ENCODE data around the gene ARHGAP9.
"Not testable (repeated sequence)": the region's sequence is repeated elsewhere in the genome, so short reads cannot be mapped to it uniquely, and the experiment has no call there.

Gene ARHGAP9

GRCh38 chr12:57522011-57522886 is 42.6 kb upstream of the ARHGAP9 start, which contains the start of gene MBD6:
Gene MBD6 (plus strand): TSS chr12:57522824. CDS start chr12:57524304, 1,480 bp downstream.
- H3K4me3 ChIP-seq (ENCODE audit: low read length): peak within 1 kb of the TSS; percentile 96
- peaks cover 61% of the 10 kb centered on the region for H3K4me1 ChIP-seq (ENCODE audit: control insufficient read depth, insufficient read depth, low read length)
- H3K9ac ChIP-seq (ENCODE audit: low read length): peak within 1 kb of the TSS; percentile 97
- peak; percentile 95 for DNase-seq (ENCODE audit: low read depth)
- H3K9me3 ChIP-seq (ENCODE audit: control insufficient read depth, low read length): no peaks in the 10 kb centered on the region
- peaks cover 50% of the 10 kb centered on the region for H3K36me3 ChIP-seq (ENCODE audit: control insufficient read depth, insufficient read depth, low read length, severe bottlenecking)
- no peaks in the 10 kb centered on the region for H3K27me3 ChIP-seq (replicated peaks; ENCODE audit: control insufficient read depth, insufficient read depth, low read length)

GRCh38 chr12:57521525-57522010 is 41.9 kb upstream of the ARHGAP9 start:
- Histone ChIP-seq H3K27me3 (replicated peaks; ENCODE audit: control insufficient read depth, insufficient read depth, low read length) (no peaks in the 10 kb centered on the region), H3K9ac (ENCODE audit: low read length) (peak overlapping the region; percentile 77), H3K36me3 (ENCODE audit: control insufficient read depth, insufficient read depth, low read length, severe bottlenecking) (peaks cover 50% of the 10 kb centered on the region), H3K4me1 (ENCODE audit: control insufficient read depth, insufficient read depth, low read length) (peaks cover 58% of the 10 kb centered on the region), H3K4me3 (ENCODE audit: low read length) (peak overlapping the region; percentile 71), H3K9me3 (ENCODE audit: control insufficient read depth, low read length) (no peaks in the 10 kb centered on the region)
- DNase-seq (ENCODE audit: low read depth): no peak

DNA sequence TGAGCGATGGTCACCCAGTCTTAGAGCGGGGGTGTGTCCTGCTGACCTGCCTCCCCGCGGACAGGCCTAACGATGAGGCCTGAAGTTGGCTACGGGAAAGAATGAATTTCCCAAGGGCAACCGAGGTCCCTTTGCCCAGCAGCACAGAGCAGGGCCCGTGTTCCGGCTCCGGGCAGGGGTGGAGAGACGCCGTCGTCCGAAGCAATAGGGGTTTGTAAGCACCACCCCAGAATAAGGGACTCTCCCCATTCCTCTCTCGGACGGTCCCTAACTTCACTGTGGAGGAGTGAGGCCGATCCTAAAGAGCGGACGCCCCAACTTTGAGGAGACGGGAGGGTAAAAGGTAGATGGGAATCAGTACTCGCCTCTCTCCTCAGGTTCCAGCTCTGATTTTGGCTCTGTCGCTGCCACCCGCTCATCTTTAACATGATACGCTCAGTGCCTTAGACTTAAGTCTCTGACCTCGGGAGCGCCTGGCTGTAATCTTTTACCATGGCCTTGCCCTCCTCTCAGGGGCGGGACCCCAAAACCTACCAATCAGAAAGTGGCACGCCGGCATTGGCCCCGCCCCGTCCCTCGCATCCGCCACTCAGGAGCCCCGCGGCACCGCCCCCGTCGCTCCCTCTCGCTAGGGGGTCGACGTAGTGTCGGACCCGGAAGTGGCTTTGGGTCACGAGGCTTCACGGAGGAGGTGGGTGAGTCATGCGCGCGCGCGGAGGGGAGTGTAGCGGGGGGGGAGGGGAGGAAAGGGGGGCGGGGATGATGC is 40.6 kb upstream of the ARHGAP9 start, which contains the start of gene DDIT3:
Gene DDIT3 (minus strand): TSS at position 462 of the 766 bp plus-strand sequence. CDS start 3,108 bp downstream, outside the sequence.
- Histone ChIP-seq H3K27me3 (replicated peaks; ENCODE audit: control insufficient read depth, insufficient read depth, low read length) (no peaks in the 10 kb centered on the region), H3K4me1 (ENCODE audit: control insufficient read depth, insufficient read depth, low read length) (peaks cover 51% of the 10 kb centered on the region), H3K9ac (ENCODE audit: low read length) (peak within 1 kb of the TSS; percentile 100), H3K4me3 (ENCODE audit: low read length) (peak within 1 kb of the TSS; percentile 99), H3K9me3 (ENCODE audit: control insufficient read depth, low read length) (no peaks in the 10 kb centered on the region), H3K36me3 (ENCODE audit: control insufficient read depth, insufficient read depth, low read length, severe bottlenecking) (peaks cover 51% of the 10 kb centered on the region)
- peak; percentile 100 for DNase-seq (ENCODE audit: low read depth)

GRCh38 chr12:57519796-57520052 is 40.1 kb upstream of the ARHGAP9 start:
- peaks cover 46% of the 10 kb centered on the region for H3K4me1 ChIP-seq (ENCODE audit: control insufficient read depth, insufficient read depth, low read length)
- peak overlapping the region; percentile 99 for H3K4me3 ChIP-seq (ENCODE audit: low read length)
- H3K9me3 ChIP-seq (ENCODE audit: control insufficient read depth, low read length): no peaks in the 10 kb centered on the region
- peak; percentile 65 for DNase-seq (ENCODE audit: low read depth)
- peaks cover 51% of the 10 kb centered on the region for H3K36me3 ChIP-seq (ENCODE audit: control insufficient read depth, insufficient read depth, low read length, severe bottlenecking)
- H3K27me3 ChIP-seq (replicated peaks; ENCODE audit: control insufficient read depth, insufficient read depth, low read length): no peaks in the 10 kb centered on the region
- H3K9ac ChIP-seq (ENCODE audit: low read length): peak overlapping the region; percentile 100

DNA sequence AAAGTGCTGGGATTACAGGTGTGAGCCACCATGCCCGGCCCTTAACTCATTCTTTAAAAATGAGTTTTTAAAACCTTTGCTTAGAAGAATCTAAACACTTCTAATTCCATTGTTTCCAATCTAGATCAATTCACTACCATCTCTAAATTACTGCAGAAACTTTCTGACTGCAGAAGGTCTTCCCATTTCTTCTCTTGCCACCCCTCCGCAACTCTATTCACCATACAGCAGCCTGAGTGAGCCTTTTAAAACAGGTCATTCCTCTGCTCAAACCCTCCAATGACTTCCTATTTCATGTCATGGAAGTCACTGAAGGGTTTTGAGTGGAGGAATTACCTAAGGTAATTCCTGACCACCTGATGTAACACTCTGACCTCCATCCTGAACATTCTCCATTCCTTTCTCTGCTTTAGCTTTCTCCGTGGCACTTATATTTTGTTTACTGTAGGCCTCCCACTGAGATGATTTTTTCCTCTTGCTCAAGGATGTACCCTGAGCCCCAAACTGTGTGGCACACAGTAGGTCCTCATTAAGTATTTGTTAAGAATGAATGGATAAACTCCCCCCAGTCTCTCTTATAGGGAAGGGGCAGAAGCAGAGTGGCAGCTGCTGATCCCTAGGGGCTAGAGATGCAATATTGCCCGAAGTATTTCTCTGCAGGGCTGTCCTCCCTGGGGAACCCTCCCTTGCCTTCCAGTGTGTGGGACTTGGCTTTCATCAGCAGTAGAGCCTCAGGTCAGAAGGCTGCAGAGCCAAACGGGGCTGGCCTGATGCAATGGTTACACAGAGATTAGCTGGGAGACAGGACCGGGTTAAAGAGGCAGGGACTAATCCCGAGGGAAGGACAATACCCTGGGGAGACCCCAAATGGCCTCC is 39.5 kb upstream of the ARHGAP9 start:
- peaks cover 40% of the 10 kb centered on the region for H3K4me1 ChIP-seq (ENCODE audit: control insufficient read depth, insufficient read depth, low read length)
- peak; percentile 73 for DNase-seq (ENCODE audit: low read depth)
- H3K9ac ChIP-seq (ENCODE audit: low read length): peak overlapping the region; percentile 100
- peaks cover 51% of the 10 kb centered on the region for H3K36me3 ChIP-seq (ENCODE audit: control insufficient read depth, insufficient read depth, low read length, severe bottlenecking)
- no peaks in the 10 kb centered on the region for H3K9me3 ChIP-seq (ENCODE audit: control insufficient read depth, low read length)
- H3K4me3 ChIP-seq (ENCODE audit: low read length): peak overlapping the region; percentile 99
- no peaks in the 10 kb centered on the region for H3K27me3 ChIP-seq (replicated peaks; ENCODE audit: control insufficient read depth, insufficient read depth, low read length)

DNA sequence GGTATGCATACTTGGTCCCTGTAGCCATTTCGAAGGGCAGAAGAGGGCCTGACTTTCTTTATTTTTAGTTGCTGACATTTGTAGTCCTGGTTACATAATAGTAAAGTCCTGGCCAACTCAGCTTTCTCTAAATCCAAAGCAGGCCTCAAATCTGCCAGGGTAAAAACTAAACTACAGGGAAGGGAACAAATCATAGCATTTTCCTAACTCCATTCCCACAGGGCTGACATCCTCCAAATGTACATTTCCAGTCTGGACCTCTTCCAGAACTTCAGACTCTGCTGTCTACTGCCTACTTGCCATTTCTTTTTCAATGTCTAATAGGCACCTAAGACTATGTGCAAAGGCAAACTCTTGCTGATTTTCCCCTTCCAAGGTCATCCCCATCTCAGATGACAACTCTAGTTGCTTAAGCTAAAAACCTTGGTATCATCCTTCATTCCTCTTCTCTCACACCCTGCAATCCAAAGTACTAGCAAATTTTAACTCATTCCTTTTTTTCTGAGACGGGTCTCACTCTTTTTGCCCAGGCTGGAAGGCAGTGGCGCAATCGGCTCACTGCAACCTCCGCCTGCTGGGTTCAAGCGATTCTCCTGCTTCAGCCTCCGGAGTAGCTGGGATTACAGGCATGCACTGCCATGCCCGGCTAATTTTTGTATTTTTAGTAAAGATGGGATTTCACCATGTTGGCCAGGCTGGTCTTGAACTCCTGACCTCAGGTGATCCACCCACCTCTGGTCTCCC is 38.7 kb upstream of the ARHGAP9 start:
- Histone ChIP-seq H3K4me3 (ENCODE audit: low read length) (peak overlapping the region; percentile 99), H3K36me3 (ENCODE audit: control insufficient read depth, insufficient read depth, low read length, severe bottlenecking) (peaks cover 55% of the 10 kb centered on the region), H3K9ac (ENCODE audit: low read length) (peak overlapping the region; percentile 100), H3K27me3 (replicated peaks; ENCODE audit: control insufficient read depth, insufficient read depth, low read length) (no peaks in the 10 kb centered on the region), H3K4me1 (ENCODE audit: control insufficient read depth, insufficient read depth, low read length) (peaks cover 32% of the 10 kb centered on the region), H3K9me3 (ENCODE audit: control insufficient read depth, low read length) (no peaks in the 10 kb centered on the region)
- DNase-seq (ENCODE audit: low read depth): peak; percentile 42

DNA sequence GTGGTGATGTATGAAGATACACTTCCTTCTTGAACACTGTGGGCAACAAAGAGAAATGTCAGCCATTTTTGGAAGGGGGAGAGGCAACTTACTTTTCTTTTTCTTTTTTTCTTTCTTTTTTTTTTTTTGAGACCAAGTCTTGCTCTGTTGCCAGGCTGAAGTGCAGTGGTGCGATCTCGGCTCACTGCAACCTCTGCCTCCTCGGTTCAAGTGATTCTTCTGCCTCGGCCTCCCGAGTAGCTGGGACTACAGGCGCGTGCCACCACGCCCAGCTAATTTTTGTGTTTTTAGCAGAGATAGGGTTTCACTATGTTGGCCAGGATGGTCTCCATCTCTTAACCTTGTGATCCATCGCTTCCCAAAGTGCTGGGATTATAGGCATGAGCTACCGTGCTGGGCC is 38.1 kb upstream of the ARHGAP9 start:
- Histone ChIP-seq H3K4me1 (ENCODE audit: control insufficient read depth, insufficient read depth, low read length) (peaks cover 31% of the 10 kb centered on the region), H3K36me3 (ENCODE audit: control insufficient read depth, insufficient read depth, low read length, severe bottlenecking) (peaks cover 61% of the 10 kb centered on the region), H3K4me3 (ENCODE audit: low read length) (peak overlapping the region; percentile 99)

GRCh38 chr12:57517187-57517586 is 37.5 kb upstream of the ARHGAP9 start:
- H3K36me3 ChIP-seq (ENCODE audit: control insufficient read depth, insufficient read depth, low read length, severe bottlenecking): peaks cover 67% of the 10 kb centered on the region
- DNase-seq (ENCODE audit: low read depth): peak; percentile 48
- no peaks in the 10 kb centered on the region for H3K27me3 ChIP-seq (replicated peaks; ENCODE audit: control insufficient read depth, insufficient read depth, low read length)
- peaks cover 30% of the 10 kb centered on the region for H3K4me1 ChIP-seq (ENCODE audit: control insufficient read depth, insufficient read depth, low read length)
- no peaks in the 10 kb centered on the region for H3K9me3 ChIP-seq (ENCODE audit: control insufficient read depth, low read length)
- peak overlapping the region; percentile 99 for H3K4me3 ChIP-seq (ENCODE audit: low read length)
- H3K9ac ChIP-seq (ENCODE audit: low read length): peak overlapping the region; percentile 100

More for the DNA sequence above, 38.1 kb upstream of the ARHGAP9 start:
- not testable (repeated sequence) for H3K27me3 ChIP-seq (replicated peaks; ENCODE audit: control insufficient read depth, insufficient read depth, low read length); H3K9me3 ChIP-seq (ENCODE audit: control insufficient read depth, low read length); DNase-seq (ENCODE audit: low read depth)
- peak overlapping the region; percentile 100 for H3K9ac ChIP-seq (ENCODE audit: low read length)

DNA sequence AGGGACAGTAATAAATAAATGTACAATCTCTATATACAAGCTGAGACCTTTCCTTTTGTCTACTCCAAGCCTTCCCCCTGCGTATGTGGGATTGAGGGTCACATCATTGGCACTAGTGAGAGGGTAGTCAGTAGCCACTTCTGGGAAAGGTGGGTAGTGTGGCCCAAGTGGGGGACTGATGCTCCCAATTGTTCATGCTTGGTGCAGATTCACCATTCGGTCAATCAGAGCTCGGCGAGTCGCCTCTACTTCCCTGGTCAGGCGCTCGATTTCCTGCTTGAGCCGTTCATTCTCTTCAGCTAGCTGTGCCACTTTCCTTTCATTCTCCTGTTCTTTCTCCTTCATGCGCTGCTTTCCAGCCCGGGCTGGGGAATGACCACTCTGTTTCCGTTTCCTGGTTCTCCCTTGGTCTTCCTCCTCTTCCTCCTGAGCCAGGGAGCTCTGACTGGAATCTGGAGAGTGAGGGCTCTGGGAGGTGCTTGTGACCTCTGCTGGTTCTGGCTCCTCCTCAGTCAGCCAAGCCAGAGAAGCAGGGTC is 37.0 kb upstream of the ARHGAP9 start:
- H3K36me3 ChIP-seq (ENCODE audit: control insufficient read depth, insufficient read depth, low read length, severe bottlenecking): peaks cover 72% of the 10 kb centered on the region
- no peaks in the 10 kb centered on the region for H3K9me3 ChIP-seq (ENCODE audit: control insufficient read depth, low read length)
- H3K4me1 ChIP-seq (ENCODE audit: control insufficient read depth, insufficient read depth, low read length): peaks cover 25% of the 10 kb centered on the region
- H3K4me3 ChIP-seq (ENCODE audit: low read length): peak overlapping the region; percentile 99
- no peaks in the 10 kb centered on the region for H3K27me3 ChIP-seq (replicated peaks; ENCODE audit: control insufficient read depth, insufficient read depth, low read length)
- H3K9ac ChIP-seq (ENCODE audit: low read length): peak overlapping the region; percentile 7
- no peak for DNase-seq (ENCODE audit: low read depth)

GRCh38 chr12:57515934-57516541 is 36.4 kb upstream of the ARHGAP9 start:
- H3K9ac ChIP-seq (ENCODE audit: low read length): peak overlapping the region; percentile 7
- no peak overlapping the region for H3K4me3 ChIP-seq (ENCODE audit: low read length)
- H3K27me3 ChIP-seq (replicated peaks; ENCODE audit: control insufficient read depth, insufficient read depth, low read length): no peaks in the 10 kb centered on the region
- no peaks in the 10 kb centered on the region for H3K9me3 ChIP-seq (ENCODE audit: control insufficient read depth, low read length)
- peaks cover 19% of the 10 kb centered on the region for H3K4me1 ChIP-seq (ENCODE audit: control insufficient read depth, insufficient read depth, low read length)
- peaks cover 78% of the 10 kb centered on the region for H3K36me3 ChIP-seq (ENCODE audit: control insufficient read depth, insufficient read depth, low read length, severe bottlenecking)
- no peak for DNase-seq (ENCODE audit: low read depth)
